ENCODE results near the gene JMJD8.

Gene JMJD8

DNA sequence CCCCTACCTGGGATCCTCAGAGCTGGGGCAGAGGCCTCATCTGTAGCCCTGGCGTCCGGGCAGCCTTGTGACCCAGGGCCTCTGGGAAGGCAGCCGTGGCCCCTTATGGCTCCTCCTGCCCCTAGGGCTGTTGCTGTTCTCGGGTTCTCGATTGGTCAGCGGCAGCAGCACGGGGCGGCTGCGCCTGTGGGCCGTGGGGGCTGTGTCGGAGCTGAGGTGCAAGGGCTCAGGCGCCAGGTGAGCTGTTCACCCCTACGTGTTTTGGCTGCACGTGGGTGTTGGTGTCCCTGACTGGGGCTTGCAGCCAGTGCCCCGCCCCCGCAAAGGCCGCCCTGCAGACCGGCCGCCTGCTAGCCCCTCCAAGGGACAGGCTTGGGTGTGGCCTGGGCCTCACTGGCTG is 22.0 kb downstream of the JMJD8 start:
- no peak for DNase-seq (ENCODE audit: low read depth in 2 of 2, low spot score in 1 of 2)

DNA sequence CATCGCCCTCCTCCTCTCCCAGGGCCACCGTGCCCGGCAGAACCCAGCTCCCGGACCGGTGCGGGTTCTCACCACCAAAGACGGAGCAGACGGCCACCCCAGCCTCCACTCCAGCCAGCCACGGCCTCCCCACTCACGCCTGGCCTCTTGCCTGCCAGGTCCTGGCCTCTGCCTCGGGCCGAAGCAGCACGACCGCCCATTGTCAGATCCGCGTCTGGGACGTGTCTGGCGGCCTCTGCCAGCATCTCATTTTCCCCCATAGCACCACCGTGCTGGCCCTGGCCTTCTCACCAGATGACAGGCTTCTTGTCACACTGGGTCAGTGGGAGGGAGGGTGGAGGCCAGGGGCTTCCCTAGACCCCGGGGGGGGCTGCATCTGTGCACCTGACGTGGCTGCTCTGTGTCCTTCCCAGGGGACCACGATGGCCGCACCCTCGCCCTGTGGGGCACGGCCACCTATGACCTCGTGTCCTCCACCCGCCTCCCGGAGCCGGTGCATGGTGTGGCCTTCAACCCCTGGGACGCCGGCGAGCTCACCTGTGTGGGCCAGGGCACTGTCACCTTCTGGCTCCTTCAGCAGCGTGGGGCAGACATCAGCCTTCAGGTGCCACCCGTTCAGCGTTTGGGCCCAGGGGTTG is 22.8 kb downstream of the JMJD8 start:
- DNase-seq (ENCODE audit: low read depth in 2 of 2, low spot score in 1 of 2): no peak

DNA sequence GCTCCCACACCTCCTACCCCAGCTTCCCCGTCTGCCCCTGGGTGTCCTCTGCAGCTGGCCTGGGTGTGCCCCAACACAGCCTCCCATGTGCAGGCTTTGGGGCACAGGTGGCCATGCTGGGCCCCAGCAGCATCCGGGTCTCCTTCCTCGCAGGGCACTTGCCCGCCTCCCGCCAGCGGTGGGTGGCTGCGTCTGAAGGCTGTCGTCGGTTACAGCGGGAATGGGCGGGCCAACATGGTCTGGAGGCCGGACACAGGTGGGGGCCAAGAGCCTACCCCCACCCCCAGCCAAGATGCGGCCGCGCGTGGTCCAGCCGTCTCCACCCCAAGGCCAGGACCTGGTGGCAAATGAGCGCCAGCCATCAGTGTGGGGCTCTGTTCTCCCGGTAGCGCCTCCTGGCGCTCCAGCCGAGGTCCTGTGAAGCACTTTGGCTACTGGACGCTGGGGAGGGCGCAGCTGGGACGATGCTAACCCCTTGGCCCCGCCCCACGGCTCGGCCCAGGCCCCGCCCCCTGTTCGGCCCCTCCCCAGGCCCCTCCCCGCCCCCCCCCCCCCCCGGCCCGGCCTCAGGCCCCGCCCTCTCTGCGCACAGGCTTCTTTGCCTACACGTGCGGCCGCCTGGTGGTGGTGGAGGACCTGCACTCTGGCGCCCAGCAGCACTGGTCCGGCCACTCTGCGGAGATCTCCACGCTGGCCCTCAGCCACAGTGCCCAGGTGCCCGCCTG is 23.5 kb downstream of the JMJD8 start:
- DNase-seq (ENCODE audit: low read depth in 2 of 2, low spot score in 1 of 2): peak in 1 of 2 donors; percentile 41

DNA sequence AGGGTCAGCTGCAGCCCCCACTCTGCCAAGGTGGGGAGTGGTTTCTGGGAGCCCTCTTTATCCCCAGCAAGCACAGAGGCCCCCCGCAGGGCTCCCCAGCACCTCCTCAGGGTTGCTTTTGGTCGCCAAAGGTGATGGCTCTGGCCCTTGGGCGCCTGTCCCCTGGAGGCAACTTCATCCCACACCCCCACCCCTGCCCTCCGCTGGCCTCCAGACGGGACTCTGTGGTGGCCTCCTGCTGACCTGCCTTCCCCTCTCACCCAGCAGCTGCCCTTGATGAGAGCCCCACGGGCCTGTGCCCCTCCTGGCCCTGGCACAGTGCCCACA is 24.0 kb downstream of the JMJD8 start:
- no peak for DNase-seq (ENCODE audit: low read depth in 2 of 2, low spot score in 1 of 2)

DNA sequence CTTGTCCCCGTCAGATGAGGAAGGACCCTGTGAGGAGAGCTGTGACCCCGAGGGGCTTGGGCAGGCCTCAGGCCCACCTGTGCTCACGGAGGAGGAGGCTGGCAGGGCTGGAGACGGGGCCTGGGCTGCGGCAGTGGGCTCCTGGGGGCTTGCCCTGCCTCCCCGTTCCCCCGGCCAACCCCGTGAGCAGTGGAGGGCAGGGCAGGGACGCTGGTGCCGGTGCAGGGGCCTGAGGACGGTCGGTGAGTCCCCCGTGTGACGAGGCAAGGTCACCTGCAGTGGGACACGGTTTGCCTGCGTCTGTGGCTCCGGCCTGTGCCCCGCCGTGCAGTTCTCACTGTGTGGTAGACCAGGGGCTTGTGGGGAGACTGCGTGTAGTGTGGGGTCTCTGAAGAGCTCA is 24.5 kb downstream of the JMJD8 start:
- no peak for DNase-seq (ENCODE audit: low read depth in 2 of 2, low spot score in 1 of 2)

DNA sequence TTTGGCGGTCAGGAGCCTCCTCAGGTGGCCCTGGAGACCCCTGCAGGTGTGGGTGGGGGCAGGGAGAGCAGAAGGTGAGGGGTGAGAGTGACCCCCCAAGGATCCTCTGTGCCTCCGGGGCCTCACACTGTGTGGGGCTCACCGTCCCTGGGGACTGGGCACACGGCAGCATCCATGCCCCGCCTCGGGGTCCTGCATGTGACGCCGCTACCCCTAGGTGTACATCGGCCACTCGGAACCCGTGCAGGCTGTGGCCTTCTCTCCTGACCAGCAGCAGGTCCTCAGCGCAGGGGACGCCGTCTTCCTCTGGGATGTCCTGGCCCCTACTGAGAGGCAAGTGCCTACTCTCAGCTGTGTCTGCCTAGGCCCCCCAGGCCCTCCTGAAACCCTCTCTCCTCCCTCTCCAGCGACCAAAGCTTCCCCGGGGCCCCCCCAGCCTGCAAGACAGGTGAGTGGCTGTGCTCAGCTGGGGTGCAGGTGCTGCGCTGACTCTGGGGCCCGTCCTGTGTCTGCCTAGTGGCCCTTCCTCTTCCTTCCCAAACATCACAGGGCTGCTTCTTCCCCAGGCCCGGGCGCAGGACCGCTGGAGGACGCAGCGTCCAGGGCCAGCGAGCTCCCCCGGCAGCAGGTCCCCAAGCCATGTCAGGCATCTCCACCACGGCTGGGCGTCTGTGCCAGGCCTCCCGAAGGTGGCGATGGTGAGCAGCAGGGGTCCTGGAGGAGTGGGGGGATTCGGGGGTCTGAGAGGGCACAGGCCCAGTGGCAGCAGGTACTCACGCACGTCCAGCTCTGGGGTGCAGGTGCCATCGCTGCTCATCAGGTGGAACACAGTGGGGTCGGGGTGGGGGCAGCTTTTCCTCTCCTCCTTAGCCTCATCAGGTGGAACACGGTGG is 25.2 kb downstream of the JMJD8 start:
- no peak for DNase-seq (ENCODE audit: low read depth in 2 of 2, low spot score in 1 of 2)

DNA sequence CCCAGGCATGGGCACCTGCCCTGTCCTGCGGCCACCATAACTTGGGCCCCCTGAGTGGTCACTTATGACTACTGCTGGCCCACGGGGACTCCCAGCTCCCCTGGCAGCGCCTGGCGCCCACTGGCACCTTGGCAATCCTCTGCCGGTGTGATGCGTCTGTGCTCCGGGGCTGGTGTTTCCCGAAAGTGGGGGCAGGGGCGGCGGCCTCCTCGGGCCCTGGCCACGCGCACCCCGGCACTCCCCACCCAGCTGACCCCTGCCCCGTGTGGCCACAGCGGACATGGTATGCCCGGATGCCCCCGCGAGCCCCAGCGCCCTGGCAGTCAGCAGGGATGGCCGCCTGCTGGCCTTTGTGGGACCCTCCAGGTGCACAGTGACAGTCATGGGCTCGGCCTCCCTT is 26.6 kb downstream of the JMJD8 start:
- DNase-seq (ENCODE audit: low read depth in 2 of 2, low spot score in 1 of 2): no peak

DNA sequence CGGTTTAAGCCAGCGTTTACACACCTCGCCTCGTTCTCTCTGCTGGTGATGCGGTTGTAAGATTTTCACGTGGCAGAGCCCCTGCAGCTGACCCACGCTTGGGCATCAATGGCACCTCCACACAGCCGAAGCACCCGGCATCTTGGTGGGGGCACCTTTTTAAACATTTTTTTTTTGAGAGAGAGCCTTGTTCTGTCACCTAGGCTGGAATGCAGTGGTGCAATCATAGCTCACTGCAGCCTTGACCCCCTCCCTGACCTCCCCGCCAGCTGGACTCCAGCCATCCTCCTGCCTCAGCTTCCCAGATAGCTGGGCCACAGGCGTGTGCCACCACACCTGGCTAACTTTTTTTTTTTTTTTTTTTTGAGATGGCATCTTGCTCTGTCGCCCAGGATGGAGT is 30.1 kb downstream of the JMJD8 start:
- DNase-seq (ENCODE audit: low read depth in 2 of 2, low spot score in 1 of 2): no peak

DNA sequence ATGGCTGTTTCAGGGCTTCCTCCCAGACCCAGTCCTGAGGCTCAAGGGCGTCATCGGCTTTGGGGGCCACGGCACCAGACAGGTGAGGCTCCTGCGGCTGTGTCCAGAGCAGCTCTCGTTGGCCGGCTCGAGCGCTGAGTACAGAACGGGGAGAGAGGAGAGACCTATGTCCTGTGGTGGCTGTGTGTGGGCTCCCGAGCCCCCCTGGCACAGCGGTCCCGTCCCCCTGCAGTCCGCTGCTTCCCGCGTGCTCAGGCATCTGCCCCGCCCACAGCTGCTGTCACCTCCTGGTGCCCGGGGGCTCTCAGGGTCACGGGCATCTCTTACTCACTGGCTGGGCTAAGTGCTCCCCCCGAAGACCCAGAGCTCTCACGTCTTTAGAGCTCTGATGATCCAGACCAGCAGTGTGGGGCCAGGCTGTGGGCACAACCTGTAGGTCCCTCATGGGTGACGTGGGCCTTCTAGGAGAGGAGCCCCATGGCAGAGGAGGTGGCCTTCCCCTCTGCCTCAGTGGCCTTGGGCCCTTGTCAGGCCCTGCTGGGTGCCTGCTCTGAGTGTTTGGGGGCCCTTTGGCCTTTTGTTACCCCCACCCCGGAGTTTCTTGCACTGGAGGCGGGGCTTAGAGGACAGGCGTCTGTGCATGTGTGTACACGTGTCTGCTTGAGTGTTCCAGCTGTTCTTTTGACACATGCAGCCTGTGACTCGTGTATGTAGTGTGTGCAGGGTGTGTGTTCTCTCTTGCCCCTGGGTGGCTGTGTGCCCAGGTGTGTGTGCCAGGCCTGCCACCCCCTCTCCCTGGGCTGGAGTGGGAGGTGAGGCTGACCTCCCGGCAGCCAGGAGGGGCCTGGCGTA is 31.5 kb downstream of the JMJD8 start:
- no peak for DNase-seq (ENCODE audit: low read depth in 2 of 2, low spot score in 1 of 2)

DNA sequence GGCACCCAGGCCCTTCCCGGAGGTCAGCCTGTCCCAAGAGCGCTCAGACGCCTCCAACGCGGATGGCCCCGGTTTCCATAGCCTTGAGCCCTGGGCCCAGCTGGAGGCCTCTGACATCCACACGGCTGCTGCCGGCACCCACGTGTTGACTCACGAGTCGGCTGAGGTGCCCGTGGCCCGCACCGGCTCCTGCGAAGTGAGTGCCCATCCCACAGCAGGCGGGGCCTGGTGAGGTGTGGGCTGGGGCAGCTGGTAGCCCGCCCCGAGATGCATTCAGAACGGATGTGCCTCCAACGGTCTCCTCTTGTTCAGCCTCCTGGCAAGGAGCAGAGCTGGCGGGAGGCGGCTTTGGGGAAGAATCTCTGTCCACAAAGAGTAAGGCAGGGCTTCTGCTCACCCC is 32.3 kb downstream of the JMJD8 start:
- no peak for DNase-seq (ENCODE audit: low read depth in 2 of 2, low spot score in 1 of 2)

DNA sequence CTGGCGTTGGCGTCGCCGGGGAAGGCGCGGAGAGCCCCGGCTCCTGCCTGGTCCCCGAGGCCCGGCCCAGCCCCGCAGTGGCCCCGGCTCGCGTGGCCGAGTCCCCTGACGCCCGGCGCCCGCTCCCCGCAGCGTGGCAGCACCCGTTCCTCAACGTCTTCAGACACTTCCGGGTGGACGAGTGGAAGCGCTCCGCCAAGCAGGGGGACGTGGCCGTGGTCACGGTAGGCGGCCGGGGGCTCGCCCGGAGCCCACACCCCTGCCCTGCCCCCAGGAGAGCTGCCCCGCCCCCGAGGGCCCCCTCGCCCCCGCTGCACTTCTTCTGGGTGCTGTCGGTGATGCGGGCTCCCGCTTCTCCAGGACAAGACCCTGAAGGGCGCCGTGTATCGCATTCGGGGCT is 34.5 kb downstream of the JMJD8 start:
- DNase-seq (ENCODE audit: low read depth in 2 of 2, low spot score in 1 of 2): no peak

DNA sequence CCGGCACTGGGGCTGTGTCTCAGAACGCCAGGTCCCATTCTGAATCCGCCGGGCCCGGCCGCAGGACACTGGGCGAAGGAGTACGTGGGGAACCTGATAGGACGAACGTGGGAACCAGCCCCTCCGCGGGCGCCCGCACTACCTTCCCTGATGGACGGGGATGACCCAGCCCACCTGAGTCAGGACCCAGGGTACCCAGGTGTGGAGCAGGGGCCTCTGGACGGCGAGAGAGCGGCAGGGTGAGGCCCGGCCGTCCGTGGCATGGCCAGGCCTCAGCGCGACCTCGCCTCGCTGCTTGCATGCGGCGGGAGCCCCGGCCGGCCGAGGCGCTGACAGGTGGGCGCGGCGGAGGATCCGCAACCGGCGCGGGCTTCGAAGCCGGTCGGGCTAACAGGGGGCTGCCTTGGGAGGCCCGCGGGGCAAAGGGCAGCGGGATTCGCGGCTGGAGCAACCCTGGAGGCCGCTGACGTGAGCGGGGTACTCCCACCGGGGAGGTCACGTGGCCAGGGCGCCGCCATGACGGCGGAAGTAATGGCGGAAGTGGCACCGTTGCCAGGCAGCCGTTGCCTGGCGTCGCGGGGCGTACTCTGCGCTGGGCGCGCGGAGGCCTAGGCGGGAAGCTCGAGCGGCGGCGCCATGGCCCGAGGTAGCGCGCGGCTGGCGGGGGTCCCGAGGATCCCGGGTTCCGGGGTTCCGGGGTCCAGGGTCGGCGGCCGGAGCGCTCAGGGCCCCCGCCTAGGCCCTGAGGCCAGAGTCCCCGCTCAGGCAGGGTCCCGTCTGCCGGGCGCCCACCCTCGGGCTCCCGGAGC is 35.1 kb downstream of the JMJD8 start, which contains the start of gene WDR90:
Gene WDR90 (plus strand): TSS at position 585 of the 809 bp plus-strand sequence. CDS start 52 bp downstream, at position 637.
- DNase-seq (ENCODE audit: low read depth in 2 of 2, low spot score in 1 of 2): peak; percentile 75 to 86

DNA sequence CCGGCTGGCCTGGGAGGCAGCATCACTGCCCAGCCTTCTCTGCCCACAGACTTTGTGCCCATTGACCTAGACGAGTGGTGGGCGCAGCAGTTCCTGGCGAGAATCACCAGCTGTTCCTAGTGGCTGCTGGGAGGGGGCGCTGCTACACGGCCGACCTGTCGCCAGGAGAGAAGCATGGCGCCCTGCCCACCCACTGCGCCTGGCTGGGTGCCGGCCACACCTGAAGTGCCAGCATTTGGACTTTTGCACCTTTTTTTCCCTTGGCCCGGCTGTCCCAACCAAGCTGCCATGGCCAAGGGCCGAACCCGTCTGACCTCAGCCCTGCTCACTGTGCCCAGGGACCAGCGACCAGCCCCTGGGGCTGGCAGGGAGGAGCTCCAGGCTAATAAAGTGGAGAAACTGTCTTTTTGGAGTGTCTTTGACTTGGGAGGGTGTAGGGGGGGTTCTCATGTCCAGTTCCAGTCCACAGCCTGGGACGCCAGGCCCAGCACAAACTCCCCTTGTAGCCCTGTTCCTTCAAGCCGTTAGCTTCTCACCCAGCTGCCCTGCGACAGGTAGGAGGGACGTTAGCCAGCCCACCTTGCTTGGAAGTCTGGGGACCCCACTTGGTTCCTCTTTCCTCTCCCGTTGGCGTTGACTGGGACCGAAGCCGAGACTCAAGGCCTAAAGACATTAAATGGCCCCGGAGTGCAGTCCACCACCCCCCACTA is 35.9 kb downstream of the JMJD8 start:
- no peak for DNase-seq (ENCODE audit: low read depth in 2 of 2, low spot score in 1 of 2)

DNA sequence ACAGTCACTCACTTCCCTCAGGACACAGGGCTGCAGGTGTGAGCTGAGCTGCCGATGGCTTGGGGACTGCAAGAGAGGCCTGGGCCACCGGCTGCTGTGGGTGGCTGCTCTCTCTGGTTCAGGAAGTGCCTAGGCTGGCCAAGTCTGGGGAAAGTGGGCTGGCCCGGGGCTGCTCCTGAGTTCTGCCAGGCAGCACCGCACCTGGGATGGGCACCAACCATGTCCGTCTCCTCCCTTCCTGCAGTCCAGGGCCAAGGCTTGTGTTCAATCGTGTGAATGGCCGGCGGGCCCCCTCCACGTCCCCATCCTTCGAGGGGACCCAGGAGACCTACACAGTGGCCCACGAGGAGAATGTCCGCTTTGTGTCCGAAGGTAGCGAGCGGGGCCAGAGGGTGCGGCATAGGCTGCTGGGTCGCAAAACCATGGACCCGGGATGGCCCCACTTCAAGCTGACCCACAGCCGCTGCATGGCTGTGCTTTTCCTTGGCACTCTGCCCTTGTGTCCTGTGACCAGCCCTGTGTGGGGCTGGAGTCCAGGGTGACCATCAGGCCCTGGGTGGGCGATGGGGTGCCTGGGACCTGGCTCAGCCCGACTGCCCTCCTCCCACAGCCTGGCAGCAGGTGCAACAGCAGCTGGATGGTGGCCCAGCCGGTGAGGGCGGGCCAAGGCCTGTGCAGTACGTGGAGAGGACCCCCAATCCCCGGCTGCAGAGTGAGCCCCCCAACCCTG is 36.8 kb downstream of the JMJD8 start:
- DNase-seq (ENCODE audit: low read depth in 2 of 2, low spot score in 1 of 2): no peak

DNA sequence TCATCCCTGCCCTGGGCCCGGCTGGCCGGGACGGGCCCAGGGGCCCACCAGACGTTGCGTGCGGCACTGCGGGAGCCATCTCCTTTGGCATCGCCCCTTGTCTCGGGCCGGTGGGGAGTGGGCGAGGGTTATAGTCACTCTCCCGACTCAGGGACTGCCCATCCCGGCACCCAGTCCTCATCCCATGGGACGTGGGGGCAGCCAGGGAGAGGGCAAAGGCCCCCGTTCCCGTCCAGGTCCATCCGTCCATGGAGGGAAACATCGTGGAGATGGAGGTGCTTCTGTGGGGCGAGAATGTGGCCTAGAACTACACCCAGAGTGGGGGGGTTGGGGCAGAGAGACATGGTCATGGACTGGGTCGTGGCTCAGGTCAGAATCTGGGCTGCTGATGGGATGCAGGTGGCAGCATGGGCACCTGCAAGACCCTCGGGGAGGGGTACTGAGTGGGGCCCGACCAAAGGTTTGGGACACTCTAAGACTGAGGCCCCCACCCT is 37.4 kb downstream of the JMJD8 start:
- no peak for DNase-seq (ENCODE audit: low read depth in 2 of 2, low spot score in 1 of 2)

DNA sequence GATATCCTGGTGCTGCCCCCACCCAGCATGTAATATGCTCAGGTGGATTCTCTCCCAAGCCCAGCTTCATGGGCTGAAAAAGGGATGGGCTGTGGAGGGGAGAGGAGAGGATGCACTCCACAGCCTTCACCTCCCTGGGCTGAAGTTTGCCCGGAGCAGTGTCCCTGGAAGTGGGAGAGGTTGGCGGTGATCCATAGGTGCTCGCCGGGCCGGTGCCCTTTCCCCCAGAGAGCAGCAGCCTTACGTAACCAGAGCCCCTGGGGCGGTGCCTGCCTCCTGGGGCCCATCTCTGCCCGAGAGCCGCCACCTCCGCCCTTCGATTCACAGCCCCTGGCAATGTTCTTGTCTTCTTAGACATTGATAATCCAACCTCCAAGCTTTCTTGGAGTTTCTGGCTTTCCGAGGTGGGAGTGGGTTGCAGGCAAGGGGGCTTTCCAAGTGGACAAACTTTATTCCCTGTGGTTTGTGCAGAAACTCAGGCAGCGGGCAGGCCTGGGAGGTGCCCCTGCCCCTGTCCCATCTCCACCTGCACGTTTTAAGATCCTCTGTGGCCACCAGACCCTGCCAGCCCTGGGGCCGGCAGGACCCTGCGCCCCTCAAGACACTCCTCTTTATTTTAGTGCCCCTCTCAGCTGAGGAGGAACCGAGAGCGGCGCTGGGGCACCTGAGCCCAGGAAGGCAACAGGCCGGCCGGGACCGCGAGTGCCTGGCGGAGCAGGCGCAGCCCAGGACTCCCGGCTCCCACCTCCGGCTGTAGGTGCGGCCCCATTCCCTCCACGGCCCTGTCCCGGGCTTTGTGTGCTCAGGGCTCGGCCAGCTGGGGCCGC is 38.1 kb downstream of the JMJD8 start:
- no peak for DNase-seq (ENCODE audit: low read depth in 2 of 2, low spot score in 1 of 2)

DNA sequence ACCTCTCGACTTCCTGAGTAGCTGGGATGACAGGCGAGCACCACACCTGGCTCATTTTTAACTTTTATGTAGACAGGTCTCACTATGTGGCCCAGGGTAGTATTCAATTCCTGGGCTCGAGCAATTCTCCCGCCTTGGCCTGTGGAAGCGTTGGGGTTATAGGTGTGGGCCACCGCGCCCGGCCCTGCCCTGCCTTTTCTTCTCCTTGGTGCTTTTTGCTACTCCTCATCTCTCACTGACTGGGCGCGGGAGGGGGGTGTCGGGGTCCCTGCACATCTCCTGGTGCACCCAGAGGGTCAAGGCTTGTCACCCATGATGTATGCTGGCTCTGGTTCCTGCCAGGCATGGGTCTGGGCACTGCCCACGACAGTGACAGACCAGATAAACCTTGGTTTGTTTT is 39.6 kb downstream of the JMJD8 start:
- DNase-seq (ENCODE audit: low read depth in 2 of 2, low spot score in 1 of 2): no peak

DNA sequence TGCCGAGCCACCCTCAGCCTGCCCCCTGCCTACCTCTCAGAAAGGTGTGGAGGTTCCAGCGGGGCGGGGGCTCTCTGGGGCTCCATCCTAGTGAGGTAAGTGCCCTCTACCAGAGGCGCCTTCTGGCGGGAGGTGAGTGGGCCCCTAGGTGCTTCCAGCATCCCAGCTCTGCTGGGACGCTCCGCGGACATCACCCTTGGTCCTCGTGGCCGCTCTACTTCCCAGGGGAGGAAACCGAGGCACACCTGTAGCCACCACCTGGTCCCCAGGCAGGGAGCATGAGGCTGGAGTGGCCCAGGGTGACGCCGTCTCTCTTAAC is 41.1 kb downstream of the JMJD8 start:
- no peak for DNase-seq (ENCODE audit: low read depth in 2 of 2, low spot score in 1 of 2)

Measured in stimulated activated CD8-positive, alpha-beta memory T cell treated with anti-CD3 and anti-CD28 coated beads, Interleukin-4, amount 100 ng/mL, for 1 hour (primary cell).